Transverse colon (tissue), 4 donors: Measurements from ENCODE around the gene RIT1. TPM values are rescaled to one million over a fixed set of nuclear protein-coding genes. Genes with fewer than 3 reads are reported as not detected.
"Not testable (repeated sequence)": the region's sequence is repeated elsewhere in the genome, so short reads cannot be mapped to it uniquely, and the experiment has no call there.

Source experiments
- DNase-seq: peaks from one replicate; pipeline ENCODE4 v3.0.0-alpha.2; 2019
- H3K27ac ChIP-seq, 4 donors: fragments of 200-600 bp; sonication (generic); 2 replicates each; pipeline ENCODE4 v1.5.1; 2016 to 2018; ENCODE audit warnings: inconsistent platforms in 4 of 4
- H3K27me3 ChIP-seq: fragments of 200-600 bp; sonication (generic); 2 replicates; pipeline ENCODE4 v1.5.1; 2017; ENCODE audit warnings: inconsistent platforms
- H3K36me3 ChIP-seq, 4 donors: fragments of 200-600 bp; sonication (generic); 2 replicates each; pipeline ENCODE4 v1.5.1; 2017 to 2019; ENCODE audit warnings: inconsistent platforms in 4 of 4
- H3K4me1 ChIP-seq, 4 donors: fragments of 200-600 bp; sonication (generic); 2 replicates each; pipeline ENCODE4 v1.5.1; 2017 to 2020; ENCODE audit warnings: inconsistent platforms in 4 of 4
- H3K4me3 ChIP-seq, 4 donors: fragments of 200-600 bp; sonication (generic); 1 replicate in 1 of 4; 2 replicates in 3 of 4; pipeline versions ENCODE4 v1.5.1 to v1.6.1; 2017 to 2019; ENCODE audit warnings: inconsistent platforms in 4 of 4
- H3K9me3 ChIP-seq, 2 donors: fragments of 200-600 bp; sonication (generic); 2 replicates each; pipeline ENCODE4 v1.5.1; 2017 to 2019; ENCODE audit warnings: inconsistent platforms in 2 of 2
- EP300 ChIP-seq: sonication (generic); formaldehyde crosslinking; IDR thresholded peaks from one replicate; pipeline ENCODE4 v1.6.1; 2017; ENCODE audit warnings: antibody characterized with exemption, low read depth
- POLR2A ChIP-seq: fragments of 450-650 bp; IDR thresholded peaks from one replicate; pipeline ENCODE4 v1.6.1; 2016; ENCODE audit warnings: antibody characterized with exemption, mild to moderate bottlenecking, moderate library complexity
- POLR2AphosphoS5 ChIP-seq, 3 donors: sonication (generic); formaldehyde crosslinking; IDR thresholded peaks; one replicate each; pipeline ENCODE4 v1.6.1; 2016; ENCODE audit warnings: antibody characterized with exemption in 3 of 3
- WGBS, 2 donors: methylation state at CpG; one replicate each; pipeline ENCODE4 v1.1.5; 2018; ENCODE audit warnings: low coverage in 1 of 2; 5-methylcytosine and 5-hydroxymethylcytosine counted together
- in situ Hi-C, 4 donors: fragments of 200-750 bp; cut with MboI; loops; one replicate each; pipeline versions ENCODE4 v1.15.0 to v1.15.1; 2017; ENCODE audit warnings: low sequenced_read_pairs in 3 of 4, low pct_ligation_motif_present in 1 of 4, low pct_unique_long_range_greater_than_20kb in 1 of 4
- intact Hi-C: fragments of 100-400 bp; cut with DNase I; formaldehyde crosslinking; loops from one replicate; pipeline ENCODE4 v1.15.1; 2023; ENCODE audit warnings: low total_unique reads
- total RNA-seq, 4 donors: library from RNA; depleted of rRNA; stranded (reverse); fragments of >200 nt; gene quantifications; one replicate each; pipeline ENCODE4 v1.1.0, GENCODE V29; 2016
- TF ChIP-seq, protein P1 (sequence below), 5 experiments: fragments of 200-600 bp in 3 of 5; fragments of 450-650 bp in 2 of 5; sonication (generic) in 3 of 5; IDR thresholded peaks; 1 replicate in 2 of 5; 2 replicates in 3 of 5; pipeline ENCODE4 v1.5.1; 2016 to 2017; ENCODE audit warnings: antibody characterized with exemption in 5 of 5, inconsistent platforms in 3 of 5, mild to moderate bottlenecking in 2 of 5, moderate library complexity in 1 of 5

The RIT1 gene
- total RNA-seq, 4 donors from 2014 or later: 6.4 to 23.7 (median 17.0) TPM

GRCh38 chr1:155933591-155934096 lies 22.5 kb upstream of the RIT1 start:
- peaks cover 0 to 24% (median 9%) of the 10 kb centered on the region in 4 donors for H3K36me3 ChIP-seq
- no peak for DNase-seq
- intact Hi-C loops (no loop called here), in situ Hi-C loops (loop anchor here in 2 of 4 donors (10.0 kb wide), 1 partner anchor 51 kb away; no protein-coding TSS in a partner anchor)
- no peaks in the 10 kb centered on the region for H3K9me3 ChIP-seq
- H3K27ac ChIP-seq: peak overlapping the region; percentile 91 to 96 (median 94)
- WGBS, 2 donors: 2% methylated on average over 9 to 10 of the region's 10 CpGs
- no peak for TF ChIP-seq EP300
- no peak for TF ChIP-seq POLR2A
- TF ChIP-seq POLR2AphosphoS5 (IDR thresholded peaks at IDR 0.05): no peak
- TF ChIP-seq, protein P1, sequence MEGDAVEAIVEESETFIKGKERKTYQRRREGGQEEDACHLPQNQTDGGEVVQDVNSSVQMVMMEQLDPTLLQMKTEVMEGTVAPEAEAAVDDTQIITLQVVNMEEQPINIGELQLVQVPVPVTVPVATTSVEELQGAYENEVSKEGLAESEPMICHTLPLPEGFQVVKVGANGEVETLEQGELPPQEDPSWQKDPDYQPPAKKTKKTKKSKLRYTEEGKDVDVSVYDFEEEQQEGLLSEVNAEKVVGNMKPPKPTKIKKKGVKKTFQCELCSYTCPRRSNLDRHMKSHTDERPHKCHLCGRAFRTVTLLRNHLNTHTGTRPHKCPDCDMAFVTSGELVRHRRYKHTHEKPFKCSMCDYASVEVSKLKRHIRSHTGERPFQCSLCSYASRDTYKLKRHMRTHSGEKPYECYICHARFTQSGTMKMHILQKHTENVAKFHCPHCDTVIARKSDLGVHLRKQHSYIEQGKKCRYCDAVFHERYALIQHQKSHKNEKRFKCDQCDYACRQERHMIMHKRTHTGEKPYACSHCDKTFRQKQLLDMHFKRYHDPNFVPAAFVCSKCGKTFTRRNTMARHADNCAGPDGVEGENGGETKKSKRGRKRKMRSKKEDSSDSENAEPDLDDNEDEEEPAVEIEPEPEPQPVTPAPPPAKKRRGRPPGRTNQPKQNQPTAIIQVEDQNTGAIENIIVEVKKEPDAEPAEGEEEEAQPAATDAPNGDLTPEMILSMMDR (IDR thresholded peaks at IDR 0.05): no peak
- H3K27me3 ChIP-seq: no peaks in the 10 kb centered on the region
- H3K4me1 ChIP-seq: peaks cover 30 to 62% (median 45%) of the 10 kb centered on the region in 4 donors
- H3K4me3 ChIP-seq: peak overlapping the region; percentile 80 to 89 (median 83)

DNA sequence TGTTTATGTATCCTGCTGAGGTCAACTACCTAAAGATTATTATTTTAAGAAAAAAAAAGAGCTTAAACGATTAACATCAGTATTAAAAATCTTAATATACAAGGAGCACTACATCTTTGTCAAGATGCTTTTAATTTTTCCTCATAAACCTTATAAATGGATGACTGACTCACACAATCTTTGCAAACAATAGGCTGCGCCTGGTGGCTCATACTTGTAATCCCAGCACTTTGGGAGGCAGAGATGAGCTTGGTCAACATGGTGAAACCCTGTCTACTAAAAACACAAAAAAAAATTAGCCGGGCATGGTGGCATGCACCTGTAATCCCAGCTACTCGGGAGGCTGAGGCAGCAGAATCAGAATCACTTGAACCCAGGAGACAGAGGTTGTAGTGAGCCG lies 21.3 kb upstream of the RIT1 start:
- Histone ChIP-seq H3K4me3 (peak overlapping the region in 3 of 4 donors; percentile 80 to 89 (median 80)), H3K27ac (peak overlapping the region; percentile 91 to 96 (median 94)), H3K4me1 (peaks cover 30 to 57% (median 43%) of the 10 kb centered on the region in 4 donors), H3K36me3 (peaks cover 0 to 36% (median 15%) of the 10 kb centered on the region in 4 donors), H3K27me3 (no peaks in the 10 kb centered on the region), H3K9me3 (no peaks in the 10 kb centered on the region)
- TF ChIP-seq POLR2AphosphoS5 (IDR thresholded peaks at IDR 0.05) (no peak), EP300 (no peak), POLR2A (no peak)
- TF ChIP-seq, protein P1 (IDR thresholded peaks at IDR 0.05): no peak
- intact Hi-C loops (no loop called here), in situ Hi-C loops (loop anchor here in 2 of 4 donors (10.0 kb wide), 1 partner anchor 52 kb away; no protein-coding TSS in a partner anchor)
- 57 to 66% methylated on average over 1 to 5 of the region's 5 CpGs for WGBS, 2 donors
- no peak for DNase-seq

DNA sequence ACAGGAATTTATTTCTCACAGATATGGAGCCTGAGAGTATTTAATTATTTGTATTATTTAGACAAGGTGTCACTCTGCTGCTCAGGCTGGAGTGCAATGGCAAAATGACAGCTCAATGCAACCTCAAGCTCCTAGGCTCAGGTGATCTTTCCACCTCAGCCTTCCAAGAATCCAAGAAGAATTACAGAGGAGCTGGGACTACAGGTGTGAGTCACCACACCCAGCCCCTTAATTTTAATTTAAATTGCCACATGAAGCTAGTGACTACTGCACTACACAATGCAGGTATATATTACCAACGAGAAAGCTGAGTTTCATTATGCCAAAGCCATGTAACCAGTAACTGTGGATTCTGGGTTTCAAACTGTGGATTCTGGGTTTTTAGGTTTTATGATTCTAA lies 20.9 kb upstream of the RIT1 start:
- peak overlapping the region in 1 of 4 donors; percentile 89 for H3K4me3 ChIP-seq
- DNase-seq: no peak
- no peak for TF ChIP-seq EP300
- TF ChIP-seq POLR2AphosphoS5 (IDR thresholded peaks at IDR 0.05): no peak
- no peak for TF ChIP-seq POLR2A
- TF ChIP-seq, protein P1 (IDR thresholded peaks at IDR 0.05): no peak
- no peaks in the 10 kb centered on the region for H3K9me3 ChIP-seq
- peak overlapping the region; percentile 91 to 96 (median 94) for H3K27ac ChIP-seq
- in situ Hi-C loops (loop anchor here in 2 of 4 donors (10.0 kb wide), 1 partner anchor 53 kb away; no protein-coding TSS in a partner anchor), intact Hi-C loops (no loop called here)
- H3K4me1 ChIP-seq: peaks cover 30 to 57% (median 43%) of the 10 kb centered on the region in 4 donors
- H3K27me3 ChIP-seq: no peaks in the 10 kb centered on the region
- peaks cover 0 to 40% (median 18%) of the 10 kb centered on the region in 4 donors for H3K36me3 ChIP-seq
- WGBS, 2 donors: 27% methylated on average over 1 of the region's 1 CpG; no CpG with 5 or more reads in 1 of the 2 donors

DNA sequence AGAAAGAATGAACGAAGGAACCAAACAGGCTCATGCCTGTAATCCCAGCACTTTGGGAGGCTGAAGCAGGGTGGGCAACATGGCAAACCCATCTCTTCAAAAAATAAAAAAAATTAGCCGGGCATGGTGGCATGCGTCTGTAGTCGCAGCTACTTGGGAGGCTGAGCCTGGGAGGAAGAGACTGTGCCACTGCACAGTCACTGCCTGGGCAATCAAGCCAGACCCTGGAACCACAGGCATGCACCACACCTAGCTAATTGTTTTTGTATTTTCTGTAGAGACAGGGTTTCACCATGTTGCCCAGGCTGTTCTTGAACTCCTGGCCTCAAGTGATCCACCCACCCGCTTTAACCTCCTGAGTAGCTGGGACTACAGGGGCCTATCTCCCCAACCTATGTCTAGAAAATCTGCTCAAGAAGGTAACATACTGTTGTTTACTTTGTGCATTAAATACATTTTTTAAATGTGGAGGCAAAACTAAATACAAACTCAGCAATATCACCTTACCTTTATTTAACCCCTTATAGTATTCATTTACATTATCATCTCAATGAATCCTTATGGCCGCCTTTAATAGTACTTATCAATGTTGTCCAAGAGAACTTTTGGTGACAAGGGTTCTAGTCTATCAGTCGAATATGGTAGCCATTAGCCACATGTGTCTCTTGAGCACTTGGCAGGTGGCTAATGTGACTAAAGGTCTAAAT lies 20.3 kb upstream of the RIT1 start:
- Histone ChIP-seq H3K9me3 (no peaks in the 10 kb centered on the region), H3K27me3 (no peaks in the 10 kb centered on the region), H3K27ac (peak overlapping the region; percentile 91 to 96 (median 94)), H3K4me1 (peaks cover 30 to 57% (median 43%) of the 10 kb centered on the region in 4 donors), H3K4me3 (peak overlapping the region in 3 of 4 donors; percentile 4 to 89 (median 11)), H3K36me3 (peaks cover 0 to 46% (median 22%) of the 10 kb centered on the region in 4 donors)
- DNase-seq: peak; percentile 63
- TF ChIP-seq EP300 (no peak), POLR2A (peak; percentile 36), POLR2AphosphoS5 (IDR thresholded peaks at IDR 0.05) (peak in 2 of 3 donors; percentile 37 to 61)
- TF ChIP-seq, protein P1 (IDR thresholded peaks at IDR 0.05): no peak
- WGBS, 2 donors: 56 to 64% methylated on average over 4 to 7 of the region's 7 CpGs
- intact Hi-C loops (no loop called here), in situ Hi-C loops (loop anchor here in 2 of 4 donors (10.0 kb wide), 1 partner anchor 53 kb away; no protein-coding TSS in a partner anchor)

DNA sequence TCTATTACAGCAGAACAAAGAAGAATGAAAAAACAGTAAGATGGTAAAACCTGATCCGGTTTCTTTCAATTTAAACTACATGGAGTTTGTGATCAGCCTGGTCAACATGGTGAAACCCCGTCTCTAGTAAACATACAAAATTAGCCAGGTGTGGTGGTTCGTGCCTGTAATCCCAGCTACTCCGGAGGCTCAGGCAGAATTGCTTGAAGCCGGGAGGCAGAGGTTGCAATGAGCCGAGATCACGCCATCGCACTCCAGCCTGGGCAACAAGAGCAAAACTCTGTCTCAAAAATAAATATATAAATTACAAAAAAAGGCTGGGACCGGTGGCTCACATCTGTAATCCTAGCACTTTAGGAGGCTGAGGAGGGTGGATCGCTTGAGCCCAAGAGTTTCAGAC lies 19.6 kb upstream of the RIT1 start:
- peak overlapping the region; percentile 91 to 96 (median 94) for H3K27ac ChIP-seq
- H3K27me3 ChIP-seq, DNase-seq, intact Hi-C loops, H3K9me3 ChIP-seq: not testable (repeated sequence)
- 51 to 54% methylated on average over 8 to 10 of the region's 10 CpGs for WGBS, 2 donors
- H3K4me1 ChIP-seq: peaks cover 30 to 57% (median 43%) of the 10 kb centered on the region in 4 donors
- H3K4me3 ChIP-seq: peak overlapping the region in 3 of 4 donors; percentile 4 to 89 (median 11)
- peaks cover 0 to 53% (median 25%) of the 10 kb centered on the region in 4 donors for H3K36me3 ChIP-seq
- in situ Hi-C loops: loop anchor here in 2 of 4 donors (10.0 kb wide), 1 partner anchor 54 kb away; no protein-coding TSS in a partner anchor
